HG02981 (cell line): ENCODE data around the gene PADI1.
A peak's percentile ranks its signal among the peaks of the same experiment; 100 is the strongest.

Source experiments
- ATAC-seq: cut with Tn5 transposase; IDR thresholded peaks from one replicate; pipeline ENCODE4 v1.9.1; 2021; ENCODE audit warnings: mild to moderate bottlenecking, moderate library complexity; ENCODE audit not compliant: unreplicated experiment

Gene PADI1

DNA sequence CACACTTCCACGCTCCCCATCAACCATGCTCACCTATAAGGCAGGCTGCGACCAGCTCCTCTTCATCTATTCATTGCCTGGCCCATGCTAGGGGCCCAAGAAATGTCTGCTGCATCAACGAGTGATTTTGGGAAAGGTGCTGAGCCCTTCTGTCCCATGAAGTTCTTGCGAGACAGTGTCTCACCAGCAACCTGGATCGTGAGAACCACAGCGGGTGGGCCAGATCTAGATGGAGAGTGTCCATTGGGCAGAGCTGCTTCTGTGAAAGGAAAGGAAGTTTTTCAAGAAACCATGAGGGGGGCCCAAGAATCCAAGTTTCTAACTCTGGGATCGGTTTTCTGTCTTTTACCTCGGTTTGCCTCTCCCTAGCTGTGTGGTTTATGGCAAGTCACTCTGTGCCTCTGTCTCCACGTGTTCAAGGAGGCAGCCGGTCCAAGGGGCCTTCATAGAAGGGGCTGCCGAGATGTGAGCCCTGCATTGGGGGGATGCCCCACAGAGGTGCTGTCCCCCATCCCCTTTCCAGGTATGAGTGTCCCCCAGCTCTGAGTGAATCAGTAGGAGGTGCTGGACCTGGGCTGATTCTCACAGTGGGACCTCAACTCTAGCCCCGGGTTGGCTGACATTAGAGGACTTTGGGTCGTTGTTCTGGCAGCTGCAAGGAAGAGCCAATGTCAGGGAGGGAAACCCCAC lies 8.3 kb upstream of the PADI1 start:
- no peak for ATAC-seq

DNA sequence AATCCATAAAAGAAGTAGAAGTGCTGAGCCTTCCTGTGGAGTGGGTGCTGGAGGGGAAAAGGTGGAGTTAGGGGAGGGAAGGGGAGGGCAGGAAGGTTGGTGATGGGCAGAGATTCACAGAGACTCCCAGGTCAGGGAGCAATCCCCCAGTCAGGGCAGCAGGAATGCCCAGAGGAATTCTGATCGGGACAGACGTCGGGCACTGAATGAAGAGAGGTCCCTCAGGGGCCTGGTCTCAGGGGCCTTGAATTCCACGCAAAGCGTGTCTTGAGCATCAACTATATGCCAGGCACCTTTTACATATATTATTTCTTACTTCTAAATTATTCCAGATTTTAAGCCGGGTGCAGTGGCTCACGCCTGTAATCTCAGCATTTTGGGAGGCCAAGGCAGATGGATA lies 7.2 kb upstream of the PADI1 start:
- no peak for ATAC-seq

DNA sequence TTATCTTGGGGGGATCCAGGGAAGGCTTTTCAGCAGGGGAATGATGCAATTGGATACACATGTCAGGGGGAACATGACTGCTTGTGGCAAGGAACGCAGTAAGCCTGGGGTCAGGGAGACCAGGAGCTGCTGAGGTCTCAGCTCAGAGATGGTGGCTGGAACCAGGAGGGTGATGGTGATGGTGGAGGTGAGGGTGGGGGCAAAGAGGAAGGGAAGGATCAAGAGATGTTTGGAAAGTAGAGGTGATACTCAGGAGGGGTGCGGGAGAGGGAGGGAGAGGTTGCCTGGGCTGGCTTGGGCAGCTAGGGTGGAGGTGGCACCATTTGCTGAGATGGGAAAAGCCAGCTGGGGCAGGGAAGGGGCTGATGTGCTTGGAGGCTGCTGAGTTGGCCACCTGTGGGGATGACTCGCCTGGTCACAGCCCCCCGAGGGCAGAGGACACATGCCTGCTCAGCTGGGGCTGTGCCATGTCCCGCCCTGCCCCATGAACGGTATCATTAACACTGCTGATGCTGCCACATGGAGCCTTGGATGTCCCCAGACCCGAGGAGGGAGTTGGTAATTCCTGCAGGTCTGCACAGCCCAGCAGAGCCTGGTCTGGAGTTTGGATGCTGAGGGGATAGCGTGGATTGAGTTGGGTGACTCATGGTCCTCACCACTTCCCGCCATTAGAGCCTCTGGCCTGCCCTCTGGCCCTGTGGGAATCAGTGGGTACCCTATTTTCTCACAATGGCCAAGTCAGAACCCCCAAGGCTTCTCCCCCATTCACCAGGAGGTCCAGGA lies 6.3 kb upstream of the PADI1 start:
- no peak for ATAC-seq

DNA sequence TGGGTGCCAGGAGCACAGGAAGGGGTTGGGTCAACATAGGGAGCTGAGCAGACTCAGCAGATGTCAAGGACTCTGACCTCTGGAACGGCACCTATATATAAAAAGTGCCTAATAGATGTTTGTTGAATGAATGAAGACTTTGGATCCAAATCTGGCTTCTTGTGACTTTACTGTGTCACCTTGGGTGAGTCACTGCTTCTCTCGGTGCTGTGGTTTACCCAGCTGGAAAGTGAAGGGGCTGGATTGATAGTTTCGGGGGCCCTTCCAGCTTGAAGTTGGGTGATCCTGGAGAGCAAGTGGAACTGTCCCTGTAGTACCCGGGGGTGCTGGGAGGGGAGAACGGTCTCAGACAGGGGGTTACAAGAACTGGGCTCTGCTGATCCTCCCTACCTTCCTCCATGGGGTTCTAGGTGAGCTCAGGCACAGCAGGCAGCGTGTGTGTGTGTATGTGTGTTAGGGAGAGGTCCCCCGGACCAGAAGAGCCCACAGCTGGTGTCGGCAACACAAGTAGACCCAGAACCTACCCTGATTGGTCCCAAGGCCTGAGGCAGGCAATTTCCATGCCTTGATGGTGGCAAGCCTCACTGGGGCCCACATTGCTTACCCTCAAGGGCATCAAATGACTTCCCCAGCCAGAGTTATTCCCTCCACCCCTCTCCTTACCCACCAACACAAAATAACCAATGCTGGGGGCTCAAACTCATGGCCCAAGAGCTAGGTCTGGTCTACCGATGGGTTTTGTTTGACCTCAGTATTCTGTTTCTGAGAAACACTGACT lies 5.5 kb upstream of the PADI1 start:
- no peak for ATAC-seq

DNA sequence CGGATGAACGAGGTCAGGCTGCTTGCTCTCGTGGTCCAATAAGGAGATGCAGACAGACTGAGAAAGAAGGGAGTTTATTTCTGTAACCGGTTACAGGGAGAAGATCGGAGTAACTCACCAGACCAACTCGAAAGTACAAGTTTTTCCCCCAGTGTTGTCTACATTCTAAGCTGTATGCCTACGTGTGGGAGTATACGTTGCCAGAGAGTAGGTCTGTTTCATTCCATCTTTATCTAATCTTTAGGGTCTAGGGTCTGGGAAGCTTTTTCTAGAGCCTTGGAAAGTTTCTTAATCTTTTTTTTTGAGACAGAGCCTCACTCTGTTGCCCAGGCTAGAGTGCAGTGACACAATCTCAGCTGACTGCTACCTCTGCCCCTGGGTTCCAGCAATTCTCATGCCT lies 4.7 kb upstream of the PADI1 start:
- no peak for ATAC-seq

DNA sequence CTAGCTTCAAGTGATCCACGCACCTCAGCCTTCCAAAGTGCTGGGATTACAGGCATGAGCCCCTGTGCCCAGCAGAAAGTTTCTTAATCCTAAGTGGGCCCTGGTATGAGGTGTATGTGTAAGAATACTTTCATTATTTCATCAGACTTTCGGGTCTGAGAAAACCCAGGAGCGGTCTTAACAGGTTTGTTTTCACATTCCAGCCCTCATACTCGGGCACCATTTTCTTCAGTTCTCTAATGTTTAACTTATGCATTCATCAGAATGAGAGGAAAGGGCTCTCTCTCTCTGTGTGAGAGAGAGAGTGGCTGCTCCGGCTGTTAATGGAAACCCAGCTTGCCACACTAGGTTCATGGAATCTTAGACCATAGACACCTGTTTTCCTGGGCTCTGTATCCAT lies 4.2 kb upstream of the PADI1 start:
- ATAC-seq: no peak

DNA sequence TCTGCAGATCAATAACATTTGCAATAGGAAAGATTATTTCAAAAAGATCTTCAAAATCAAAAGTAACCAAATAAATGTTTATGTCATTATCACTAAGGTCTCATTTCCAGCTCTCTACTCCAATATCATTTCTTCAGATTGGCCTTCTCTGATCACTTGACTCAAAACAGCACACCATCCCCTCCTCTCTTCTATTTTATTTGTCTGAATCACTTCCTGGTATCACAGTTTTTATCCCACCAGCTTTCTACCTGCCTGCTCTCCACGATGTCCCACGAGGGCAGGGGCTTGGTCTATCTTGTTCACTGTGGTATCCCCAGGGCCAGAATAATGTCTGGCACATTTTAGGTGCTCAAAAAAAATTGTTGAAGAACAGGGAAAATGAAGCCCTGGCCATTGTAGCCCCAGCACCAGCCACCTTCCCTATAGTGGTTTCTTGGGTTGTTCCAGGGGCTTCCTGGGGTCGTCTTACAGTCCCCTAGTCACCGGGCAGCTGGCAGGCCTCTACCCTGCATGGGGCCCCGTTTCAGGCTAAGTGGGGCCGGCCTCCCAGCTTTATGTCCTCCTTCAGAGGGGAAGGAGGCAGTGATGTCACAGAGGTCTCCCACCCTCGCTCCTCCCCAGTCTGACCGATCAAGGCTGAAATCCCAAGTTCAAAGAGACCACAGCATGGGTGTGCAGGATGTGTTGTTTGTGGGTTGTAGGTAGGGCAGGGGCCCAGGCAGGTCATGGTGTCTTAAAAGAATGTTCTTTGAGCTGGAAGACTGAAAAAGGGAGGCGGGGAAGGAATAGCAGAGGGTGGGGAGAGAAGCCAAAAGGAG lies 3.5 kb upstream of the PADI1 start:
- no peak for ATAC-seq

DNA sequence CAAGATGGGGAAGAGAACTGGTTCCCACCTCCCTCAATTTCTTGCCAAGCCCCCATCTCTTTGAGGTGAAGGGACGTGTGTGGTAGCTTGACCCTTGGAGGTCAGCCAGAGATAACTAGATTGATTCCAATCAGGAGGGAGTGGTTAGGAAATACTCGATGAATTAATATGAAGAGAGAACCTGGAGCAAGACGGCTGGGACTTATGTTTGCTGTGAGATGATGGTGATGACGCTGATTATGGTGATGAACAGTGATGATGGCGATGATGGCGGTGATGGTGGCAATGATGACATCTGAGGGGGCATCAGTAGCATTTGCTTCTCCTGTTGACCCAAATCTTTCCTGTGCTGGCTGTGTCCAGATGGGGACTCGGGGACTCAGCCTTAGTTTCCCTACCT lies 724 bp downstream of the PADI1 start:
- ATAC-seq: no peak

DNA sequence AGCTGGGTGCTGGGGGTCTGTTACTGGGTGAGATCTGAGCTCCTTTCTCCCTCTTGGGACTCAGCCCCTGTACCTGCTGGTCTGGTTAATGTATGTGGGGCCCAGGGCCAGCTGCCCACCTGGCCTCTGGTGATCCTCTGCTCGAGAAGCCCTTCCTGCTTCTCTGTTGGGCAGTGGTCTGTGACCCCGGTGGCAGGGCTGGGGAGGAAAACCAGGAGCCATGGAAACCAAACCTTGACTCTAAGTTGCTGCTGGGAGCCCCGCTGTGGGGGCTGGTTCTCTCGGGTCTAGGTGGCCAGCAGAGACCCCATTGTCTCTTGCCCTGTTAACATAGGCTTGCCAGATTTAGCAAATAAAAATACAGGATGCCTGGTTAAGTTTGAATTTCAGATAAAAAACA lies 1.3 kb downstream of the PADI1 start:
- ATAC-seq: no peak

DNA sequence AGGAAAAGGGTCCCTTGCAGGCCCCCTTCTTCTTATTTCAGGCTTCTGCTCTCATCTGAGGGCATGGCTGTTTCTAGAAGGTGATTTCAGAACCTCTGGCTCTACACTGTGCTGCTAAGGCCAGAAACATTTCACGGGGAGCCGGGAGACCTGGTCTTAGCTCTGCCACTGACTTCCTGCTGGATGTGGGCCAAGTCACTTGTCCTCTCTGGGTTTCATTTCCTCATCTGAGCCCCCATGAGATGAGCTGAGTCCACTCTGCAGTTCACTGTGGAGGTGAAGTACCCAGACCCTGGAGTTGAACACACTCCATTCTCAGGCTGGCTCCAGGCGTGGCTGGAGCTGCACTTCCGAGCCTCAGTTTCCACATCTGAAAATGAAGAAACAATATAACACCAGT lies 2.1 kb downstream of the PADI1 start:
- no peak for ATAC-seq

DNA sequence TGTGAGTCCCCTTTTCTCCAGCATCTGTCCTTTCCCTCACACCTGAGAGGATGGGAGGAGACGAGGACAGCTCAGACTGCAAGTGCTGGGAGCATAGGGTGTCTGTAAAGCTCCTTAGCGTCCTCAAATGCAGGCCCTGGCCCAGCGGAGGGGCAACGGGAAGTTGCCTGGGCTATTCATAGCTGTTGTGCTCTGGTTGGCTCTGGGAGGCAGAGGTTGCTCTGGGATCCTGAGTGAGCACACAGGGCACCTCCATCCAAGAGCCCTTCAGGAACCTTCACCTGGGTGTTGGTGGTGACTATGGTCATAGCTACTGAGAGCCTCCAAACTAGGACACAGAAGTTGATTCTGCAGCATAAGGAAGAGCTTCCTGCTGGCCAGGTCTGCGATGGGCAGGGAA lies 2.6 kb downstream of the PADI1 start:
- no peak for ATAC-seq

DNA sequence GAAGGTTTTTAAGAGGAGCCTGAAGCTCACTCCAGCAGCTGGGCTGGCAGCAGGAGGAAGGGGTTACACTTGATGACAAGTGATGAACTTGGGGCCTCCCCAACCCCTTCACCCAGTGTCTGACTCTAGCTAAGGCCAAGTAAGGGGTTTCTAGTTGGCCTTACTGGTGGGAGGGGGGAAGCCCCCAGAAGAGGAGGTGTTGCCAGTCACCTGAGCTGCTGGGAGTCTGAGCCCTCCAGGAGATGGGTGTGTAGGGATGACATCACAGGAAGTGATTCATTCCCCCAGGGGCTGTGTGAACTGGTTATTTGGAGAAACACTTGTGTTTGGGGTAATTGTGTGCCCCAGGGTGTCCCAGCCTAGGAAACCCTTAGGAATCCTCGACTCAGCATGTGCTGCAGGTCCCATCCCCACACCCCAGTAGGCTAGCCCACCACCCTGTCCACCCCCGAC lies 3.1 kb downstream of the PADI1 start:
- ATAC-seq: peak; percentile 60

DNA sequence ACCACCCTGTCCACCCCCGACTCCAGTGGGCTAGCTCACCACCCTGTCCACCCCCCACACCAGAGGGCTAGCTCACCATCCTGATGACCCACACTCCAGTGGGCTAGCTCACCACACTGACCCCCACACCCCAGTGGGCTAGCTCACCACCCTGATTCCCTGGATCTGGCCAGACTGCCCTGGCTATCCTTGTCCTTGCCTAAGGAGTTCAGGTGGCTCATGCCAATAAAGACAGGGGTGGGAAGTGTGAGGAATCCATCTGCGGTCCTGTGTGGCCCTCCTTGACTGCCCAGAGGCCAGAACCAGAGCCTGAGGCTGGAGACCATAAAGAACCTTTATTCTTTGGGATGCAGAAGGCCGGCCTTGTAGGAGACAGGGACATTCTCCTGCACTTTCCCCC lies 3.6 kb downstream of the PADI1 start:
- ATAC-seq: no peak

DNA sequence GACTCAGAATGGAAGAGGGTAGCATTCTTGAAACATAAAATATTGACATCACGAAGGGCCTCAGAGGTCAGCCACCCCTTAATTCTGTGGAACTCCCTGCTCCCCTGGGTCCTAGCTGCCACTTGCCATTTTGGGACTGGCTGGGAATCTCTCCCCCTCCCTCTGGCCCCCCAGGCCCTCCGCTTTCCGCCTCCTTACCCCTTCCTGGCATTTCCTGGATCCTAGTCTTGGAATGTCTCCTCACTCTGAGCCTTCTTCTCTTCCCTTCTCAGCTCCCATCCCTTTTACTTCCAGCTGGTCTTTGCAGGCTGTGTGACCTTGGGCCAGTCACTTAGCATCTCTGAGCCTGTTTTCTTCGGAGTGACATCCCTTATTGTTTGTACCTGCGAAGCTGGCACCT lies 4.5 kb downstream of the PADI1 start:
- ATAC-seq: no peak

DNA sequence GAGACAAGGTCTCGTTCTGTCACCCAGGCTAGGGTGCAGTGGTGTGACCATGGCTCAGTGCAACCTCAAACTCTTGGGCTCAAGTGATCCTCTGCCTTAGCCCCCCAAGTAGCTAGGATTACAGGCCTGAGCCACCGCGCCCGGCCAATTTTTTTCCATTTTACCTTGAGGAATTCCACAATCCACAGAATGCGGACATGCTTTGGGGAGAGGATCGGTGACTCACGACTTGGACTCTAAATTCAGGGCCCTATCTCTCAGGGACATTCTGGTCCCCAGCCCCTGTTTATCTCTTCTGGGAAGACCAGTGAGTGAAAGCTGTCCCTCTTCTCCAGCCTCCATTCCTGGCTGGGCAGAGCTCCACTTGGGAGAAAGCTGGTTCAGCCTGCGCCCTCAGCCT lies 5.2 kb downstream of the PADI1 start:
- no peak for ATAC-seq

DNA sequence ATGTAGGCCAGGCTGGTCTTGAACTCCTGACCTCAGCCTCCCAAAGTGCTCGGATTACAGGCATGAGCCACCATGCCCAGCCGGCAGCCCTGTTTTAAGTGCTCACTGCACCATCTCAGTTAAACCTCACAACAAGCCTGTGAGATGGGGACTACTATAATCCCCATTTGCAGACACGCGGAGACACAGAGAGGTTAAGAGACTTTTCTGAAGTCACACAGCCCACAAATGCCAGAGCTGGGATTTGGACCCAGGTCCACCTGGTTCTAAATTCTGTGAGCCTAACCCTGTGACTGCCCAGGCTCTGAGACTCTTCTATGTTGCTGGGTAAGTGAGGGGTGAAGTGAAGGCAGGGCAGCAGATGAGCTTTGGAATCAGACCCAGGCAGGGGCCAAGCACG lies 6.4 kb downstream of the PADI1 start:
- no peak for ATAC-seq

DNA sequence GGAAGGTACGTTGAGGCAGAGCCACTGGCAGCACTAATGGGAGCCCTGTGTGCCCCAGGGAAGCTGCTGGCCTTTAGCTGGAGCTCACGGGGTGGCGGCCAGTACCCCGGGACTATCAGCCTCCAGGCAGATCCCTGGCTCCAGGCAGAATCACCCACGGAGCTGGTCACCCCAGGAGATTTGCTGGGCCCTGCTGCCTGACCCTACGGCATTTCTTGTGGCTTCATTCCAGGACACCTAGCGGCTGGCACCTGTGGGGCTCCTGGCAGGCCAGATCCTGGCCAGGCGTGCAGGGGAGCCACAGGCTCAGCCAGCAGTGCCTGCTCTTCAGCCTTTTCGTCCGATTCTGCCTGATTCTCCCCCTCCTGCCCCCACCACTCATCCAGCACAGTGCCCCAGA lies 7.1 kb downstream of the PADI1 start:
- ATAC-seq: no peak

DNA sequence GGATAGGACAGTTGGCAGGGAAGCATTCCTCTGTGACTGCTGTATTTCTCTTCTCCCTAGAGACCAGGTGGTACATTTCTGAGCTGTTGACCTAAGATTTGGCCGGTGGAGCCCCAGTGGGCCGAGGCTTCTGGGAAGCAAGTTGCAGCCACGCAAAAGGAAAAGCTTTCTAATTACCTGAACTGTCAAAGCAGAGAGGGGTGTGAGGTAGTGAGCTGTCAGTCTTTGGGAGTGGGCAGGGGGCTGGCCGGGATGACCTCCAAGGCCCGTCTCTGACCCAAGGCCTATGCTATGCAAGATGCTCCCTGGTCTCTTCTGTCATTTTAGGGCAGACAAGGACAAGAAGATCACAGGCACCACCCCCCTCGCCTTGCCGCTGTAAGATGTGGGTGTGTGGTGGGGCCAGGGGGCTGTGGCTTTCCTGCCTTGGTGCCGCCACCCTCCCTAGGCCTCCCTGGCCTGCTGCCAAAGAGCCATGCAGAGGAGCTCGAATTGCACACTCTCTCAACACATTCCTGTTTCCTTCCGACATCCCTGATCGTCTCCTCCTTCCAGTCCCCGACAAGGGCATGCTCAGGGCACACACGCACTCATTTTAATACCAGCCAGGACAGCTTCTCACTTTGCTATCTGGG lies 7.7 kb downstream of the PADI1 start:
- no peak for ATAC-seq

DNA sequence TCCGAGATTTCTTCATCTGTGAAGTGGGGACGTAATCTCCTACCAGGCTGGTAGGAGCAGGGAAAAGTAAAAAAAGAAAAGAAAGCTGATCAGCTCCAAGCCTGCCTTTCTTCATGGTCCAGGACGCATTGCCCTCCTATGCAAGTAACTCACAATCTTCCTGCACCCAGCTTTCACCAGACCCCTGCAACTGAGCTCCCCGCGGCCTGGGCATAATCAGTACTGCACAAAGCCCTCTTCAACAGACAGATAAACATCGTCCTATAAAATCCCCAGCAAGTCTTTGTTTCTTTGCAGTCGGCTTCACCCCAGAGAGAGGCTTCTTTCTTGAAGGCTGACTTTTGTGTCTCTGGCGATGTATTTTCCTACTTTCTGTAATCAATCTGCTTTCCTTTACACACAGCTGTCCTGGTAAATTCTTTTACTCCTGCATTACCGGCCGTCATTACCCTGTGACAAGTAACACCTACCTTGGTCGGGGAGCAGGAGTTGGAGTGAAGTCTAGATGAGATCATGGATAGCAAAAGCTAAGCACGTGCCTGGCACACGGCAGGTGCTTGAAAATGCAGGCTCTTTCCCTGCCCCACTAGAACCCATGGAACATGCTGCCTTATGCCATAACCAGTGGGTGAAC lies 8.3 kb downstream of the PADI1 start:
- no peak for ATAC-seq

DNA sequence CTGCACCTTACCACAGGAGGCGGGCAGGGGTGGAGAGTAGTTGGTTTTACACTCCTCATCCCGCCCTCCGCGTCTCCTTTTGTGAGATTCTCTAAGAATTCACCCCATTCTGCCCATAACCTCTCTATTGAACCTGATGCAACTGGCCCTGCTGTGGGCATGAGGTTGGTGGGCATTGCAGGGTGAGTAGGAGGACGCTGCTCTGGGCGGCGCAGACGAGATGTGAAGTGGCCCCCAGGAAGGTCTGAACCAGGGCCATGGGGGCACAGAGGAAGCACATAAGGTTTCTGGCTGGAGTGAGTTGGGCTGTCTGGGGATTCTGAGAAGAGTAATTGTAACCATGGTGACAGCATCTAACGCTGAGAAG lies 8.8 kb downstream of the PADI1 start:
- ATAC-seq: no peak
